Endothelial cell (in vitro differentiated cells): ENCODE data around the gene BABAM2. TPM values are rescaled to one million over a fixed set of nuclear protein-coding genes. Genes with fewer than 3 reads are reported as not detected.

Source experiments
- DNase-seq: peaks from one replicate; pipeline ENCODE4 v3.0.0; 2021; ENCODE audit warnings: low spot score
- H3K27ac Mint-ChIP-seq: one replicate; pipeline ENCODE4 v1.8.0; 2021; ENCODE audit warnings: mixed read lengths, inconsistent platforms; ENCODE audit not compliant: unreplicated experiment
- H3K27me3 Mint-ChIP-seq: one replicate; pipeline ENCODE4 v1.8.0; 2021; ENCODE audit warnings: mild to moderate bottlenecking, moderate library complexity, mixed read lengths, inconsistent platforms; ENCODE audit not compliant: unreplicated experiment
- H3K36me3 Mint-ChIP-seq: one replicate; pipeline ENCODE4 v1.8.0; 2021; ENCODE audit warnings: mild to moderate bottlenecking, low read depth, mixed read lengths, inconsistent platforms; ENCODE audit not compliant: unreplicated experiment
- H3K4me1 Mint-ChIP-seq: one replicate; pipeline ENCODE4 v1.8.0; 2021; ENCODE audit warnings: mild to moderate bottlenecking, mixed read lengths, inconsistent platforms; ENCODE audit not compliant: unreplicated experiment
- H3K4me3 Mint-ChIP-seq: one replicate; pipeline ENCODE4 v1.8.0; 2021; ENCODE audit warnings: mild to moderate bottlenecking, mixed read lengths, inconsistent platforms; ENCODE audit not compliant: unreplicated experiment
- H3K9me3 Mint-ChIP-seq: one replicate; pipeline ENCODE4 v1.8.0; 2021; ENCODE audit warnings: mixed read lengths, inconsistent platforms; ENCODE audit not compliant: unreplicated experiment
- CTCF ChIP-seq: fragments of 200-600 bp; sonication (generic); IDR thresholded peaks from one replicate; pipeline ENCODE4 v1.5.0; 2021; ENCODE audit warnings: antibody characterized with exemption; ENCODE audit not compliant: unreplicated experiment
- total RNA-seq: library from RNA; stranded (reverse); fragmentation: NEBNext Ultra II Directional; extraction: Animal tissue kit (Norgen Biotek cat#: 25700); gene quantifications from one replicate; pipeline ENCODE4 v1.2.1, GENCODE V29; 2021; ENCODE audit not compliant: unreplicated experiment

BABAM2 gene
- total RNA-seq, 1 donor from 2014 or later: 40.2 TPM

DNA sequence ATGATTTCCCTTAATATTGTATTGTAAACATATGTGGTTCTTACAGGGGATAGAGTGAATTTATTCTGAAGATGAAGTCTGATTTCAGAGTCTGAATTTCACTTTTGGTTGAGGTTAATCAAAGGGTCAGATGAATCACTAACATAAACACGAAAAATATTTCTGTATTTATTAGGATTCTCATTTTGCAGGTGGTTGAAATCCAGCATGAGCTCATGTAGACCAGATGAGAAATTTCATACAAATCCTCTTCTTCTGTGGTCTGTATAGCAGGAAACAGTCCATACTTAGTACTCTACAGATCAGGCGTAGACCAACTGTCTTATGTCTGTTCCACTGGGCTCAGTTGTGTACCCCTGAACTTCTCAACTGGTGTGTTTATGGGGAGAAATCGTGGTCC is 157.8 kb downstream of the BABAM2 start:
- Mint-ChIP-seq H3K4me3 (no peak overlapping the region), H3K27ac (no peak overlapping the region), H3K36me3 (no peaks in the 10 kb centered on the region), H3K9me3 (no peaks in the 10 kb centered on the region), H3K27me3 (no peaks in the 10 kb centered on the region), H3K4me1 (peaks cover 5% of the 10 kb centered on the region)
- TF ChIP-seq CTCF: no peak
- DNase-seq: no peak

DNA sequence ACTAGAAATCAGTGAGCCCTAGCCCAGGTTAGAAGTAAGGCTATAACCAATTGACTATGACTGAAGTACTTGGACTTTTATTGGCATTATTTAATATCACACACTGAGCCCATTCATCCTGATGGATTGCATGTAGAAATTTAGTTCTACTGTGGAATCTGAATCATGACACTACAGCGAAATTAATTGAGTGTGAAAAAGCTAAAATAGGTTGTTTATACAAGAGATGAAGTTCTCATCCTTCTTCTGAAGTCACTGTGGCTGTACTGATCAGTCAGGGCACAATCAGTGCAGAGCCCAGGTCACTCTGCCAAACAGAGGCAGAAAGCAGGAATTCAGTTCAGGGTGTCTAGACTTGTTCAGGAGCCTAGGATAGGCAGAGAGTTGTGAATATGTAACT is 158.9 kb downstream of the BABAM2 start:
- TF ChIP-seq CTCF: no peak
- H3K9me3 Mint-ChIP-seq: no peaks in the 10 kb centered on the region
- DNase-seq: no peak
- H3K36me3 Mint-ChIP-seq: no peaks in the 10 kb centered on the region
- no peak overlapping the region for H3K4me3 Mint-ChIP-seq
- no peak overlapping the region for H3K27ac Mint-ChIP-seq
- no peaks in the 10 kb centered on the region for H3K27me3 Mint-ChIP-seq
- peaks cover 5% of the 10 kb centered on the region for H3K4me1 Mint-ChIP-seq

DNA sequence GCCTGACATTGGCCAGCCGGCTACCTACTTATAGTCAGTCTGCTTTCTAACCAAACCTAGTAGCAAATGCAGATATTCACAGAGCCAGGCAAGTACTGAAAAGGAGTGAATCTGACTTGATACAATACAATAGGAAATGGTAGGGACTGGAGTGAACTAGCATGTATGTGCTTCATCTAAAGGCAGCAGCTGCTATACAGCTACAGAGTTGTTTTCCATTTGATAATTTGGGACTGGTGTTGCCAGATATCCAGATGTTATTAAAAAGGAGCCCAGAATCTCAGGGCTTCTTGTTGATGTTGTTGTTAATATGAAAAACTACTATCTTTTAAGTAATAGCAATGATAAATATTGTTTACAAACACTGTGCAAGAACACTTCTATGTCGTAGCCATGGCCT is 159.4 kb downstream of the BABAM2 start:
- Mint-ChIP-seq H3K36me3 (no peaks in the 10 kb centered on the region), H3K9me3 (no peaks in the 10 kb centered on the region), H3K4me3 (no peak overlapping the region), H3K27ac (no peak overlapping the region), H3K27me3 (no peaks in the 10 kb centered on the region), H3K4me1 (peaks cover 5% of the 10 kb centered on the region)
- no peak for DNase-seq
- no peak for TF ChIP-seq CTCF

GRCh38 chr2:28052691-28053090 is 162.2 kb downstream of the BABAM2 start:
- Mint-ChIP-seq H3K27ac (no peak overlapping the region), H3K27me3 (no peaks in the 10 kb centered on the region), H3K36me3 (no peaks in the 10 kb centered on the region), H3K4me1 (no peaks in the 10 kb centered on the region), H3K4me3 (no peak overlapping the region), H3K9me3 (no peaks in the 10 kb centered on the region)
- DNase-seq: no peak
- TF ChIP-seq CTCF: no peak

DNA sequence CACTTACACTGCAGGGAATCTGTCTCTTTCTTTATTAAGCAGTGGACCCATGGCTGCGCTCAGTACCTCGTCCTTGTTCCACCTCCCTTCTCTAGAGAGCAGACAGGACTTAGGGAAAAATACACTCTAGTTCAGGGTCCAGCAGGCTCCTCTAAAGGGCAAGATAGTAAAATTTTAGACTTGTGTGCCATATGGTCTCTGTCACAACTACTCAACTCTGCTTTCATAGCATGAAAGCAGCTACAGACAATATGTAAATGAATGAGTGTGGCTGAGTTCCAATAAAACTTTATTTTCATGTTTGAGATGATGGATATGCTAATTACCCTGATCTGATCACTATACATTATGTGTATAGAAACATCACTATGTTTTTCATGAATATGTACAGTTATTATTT is 163.1 kb downstream of the BABAM2 start:
- DNase-seq: no peak
- H3K4me1 Mint-ChIP-seq: no peaks in the 10 kb centered on the region
- no peak for TF ChIP-seq CTCF
- no peak overlapping the region for H3K4me3 Mint-ChIP-seq
- H3K27me3 Mint-ChIP-seq: no peaks in the 10 kb centered on the region
- H3K36me3 Mint-ChIP-seq: no peaks in the 10 kb centered on the region
- no peaks in the 10 kb centered on the region for H3K9me3 Mint-ChIP-seq
- no peak overlapping the region for H3K27ac Mint-ChIP-seq
